ENCODE data around the gene CNST.
A peak's percentile ranks its signal among the peaks of the same experiment; 100 is the strongest.

The CNST gene

DNA sequence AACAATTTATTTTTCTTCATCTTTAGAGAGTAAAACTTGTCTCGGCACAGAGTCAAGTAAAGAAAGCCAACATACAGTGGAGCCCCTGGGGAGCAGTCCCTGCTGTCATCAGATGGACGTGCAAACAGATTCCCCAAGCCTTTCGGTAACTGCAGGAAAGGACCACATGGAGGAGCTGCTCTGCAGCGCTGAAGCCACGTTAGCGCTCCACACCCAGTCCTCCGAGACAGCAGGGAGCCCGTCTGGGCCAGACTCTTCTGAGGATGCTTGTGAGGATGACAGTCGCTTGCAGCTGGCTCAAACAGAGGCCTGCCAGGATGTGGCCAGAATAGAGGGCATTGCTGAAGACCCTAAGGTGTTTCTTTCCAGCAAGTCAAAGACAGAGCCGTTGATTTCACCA, 80.9 kb downstream of the CNST start:
- DNase-seq (ENCODE audit: low read depth), result no peak
- no peak overlapping the region for H3K4me3 ChIP-seq (ENCODE audit: low read depth, low read length)
- TF ChIP-seq, protein P1, sequence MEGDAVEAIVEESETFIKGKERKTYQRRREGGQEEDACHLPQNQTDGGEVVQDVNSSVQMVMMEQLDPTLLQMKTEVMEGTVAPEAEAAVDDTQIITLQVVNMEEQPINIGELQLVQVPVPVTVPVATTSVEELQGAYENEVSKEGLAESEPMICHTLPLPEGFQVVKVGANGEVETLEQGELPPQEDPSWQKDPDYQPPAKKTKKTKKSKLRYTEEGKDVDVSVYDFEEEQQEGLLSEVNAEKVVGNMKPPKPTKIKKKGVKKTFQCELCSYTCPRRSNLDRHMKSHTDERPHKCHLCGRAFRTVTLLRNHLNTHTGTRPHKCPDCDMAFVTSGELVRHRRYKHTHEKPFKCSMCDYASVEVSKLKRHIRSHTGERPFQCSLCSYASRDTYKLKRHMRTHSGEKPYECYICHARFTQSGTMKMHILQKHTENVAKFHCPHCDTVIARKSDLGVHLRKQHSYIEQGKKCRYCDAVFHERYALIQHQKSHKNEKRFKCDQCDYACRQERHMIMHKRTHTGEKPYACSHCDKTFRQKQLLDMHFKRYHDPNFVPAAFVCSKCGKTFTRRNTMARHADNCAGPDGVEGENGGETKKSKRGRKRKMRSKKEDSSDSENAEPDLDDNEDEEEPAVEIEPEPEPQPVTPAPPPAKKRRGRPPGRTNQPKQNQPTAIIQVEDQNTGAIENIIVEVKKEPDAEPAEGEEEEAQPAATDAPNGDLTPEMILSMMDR (IDR thresholded peaks at IDR 0.05; ENCODE audit: insufficient read depth, low read depth, low read length, missing control alignments), result no peak

- TF ChIP-seq, protein P1 (IDR thresholded peaks at IDR 0.05; ENCODE audit: insufficient read depth, low read depth, low read length, missing control alignments), result no peak
- no peak overlapping the region for H3K4me3 ChIP-seq (ENCODE audit: low read depth, low read length)
- no peak for DNase-seq (ENCODE audit: low read depth)
These were observed 81.3 kb downstream of the CNST start for GRCh38 chr1:246647513-246647912.

GRCh38 chr1:246651012-246651695, 84.9 kb downstream of the CNST start:
- H3K4me3 ChIP-seq (ENCODE audit: low read depth, low read length), result no peak overlapping the region
- TF ChIP-seq, protein P1 (IDR thresholded peaks at IDR 0.05; ENCODE audit: insufficient read depth, low read depth, low read length, missing control alignments), result no peak
- DNase-seq (ENCODE audit: low read depth), result no peak

DNA sequence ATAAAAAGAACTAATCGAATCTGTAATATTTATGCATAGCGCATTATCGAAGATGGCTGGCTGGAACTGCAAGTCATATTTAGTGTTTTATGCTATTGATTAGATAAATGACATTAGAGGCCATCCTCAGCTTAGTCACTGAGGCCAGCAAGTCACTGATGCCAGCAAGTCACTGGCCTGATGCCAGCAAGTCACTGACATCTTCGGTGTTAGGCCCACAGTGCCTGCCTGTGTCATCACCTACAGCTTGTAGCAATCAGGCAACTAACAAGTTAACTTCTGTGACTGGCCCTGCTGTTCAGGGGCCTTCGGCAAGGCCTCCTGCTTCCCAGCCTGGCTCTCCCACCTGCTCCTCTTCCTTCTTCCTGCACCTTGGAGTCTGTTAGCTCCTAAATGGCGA, 92.3 kb downstream of the CNST start:
- TF ChIP-seq, protein P1 (IDR thresholded peaks at IDR 0.05; ENCODE audit: insufficient read depth, low read depth, low read length, missing control alignments), result no peak
- DNase-seq (ENCODE audit: low read depth), result no peak
- H3K4me3 ChIP-seq (ENCODE audit: low read depth, low read length), result no peak overlapping the region

DNA sequence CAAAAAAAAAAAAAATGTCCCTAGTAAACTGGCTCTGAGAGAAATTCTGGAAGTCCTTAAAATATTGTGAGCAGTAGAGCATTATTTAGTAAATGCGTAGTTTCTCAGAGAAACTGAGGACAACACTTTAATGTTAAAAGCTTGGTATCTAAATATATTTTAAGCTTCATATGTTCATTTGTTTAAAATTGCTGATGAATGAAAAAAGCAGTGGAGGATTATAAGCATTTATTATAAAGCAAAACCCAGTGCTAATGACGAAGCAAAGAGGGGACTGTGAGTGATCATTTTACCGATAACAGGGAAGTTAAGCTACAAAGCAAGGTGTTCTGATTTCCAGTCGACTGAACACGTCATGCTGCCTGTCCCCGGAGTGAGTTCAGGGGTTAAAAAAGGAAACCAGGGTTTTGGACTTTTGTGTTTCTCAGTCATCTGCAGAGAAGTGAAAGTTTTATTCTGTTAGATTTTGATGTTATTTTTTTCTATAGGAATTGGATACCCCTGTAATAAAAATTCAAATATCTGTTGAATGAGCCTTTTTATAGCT, 93.4 kb downstream of the CNST start:
- DNase-seq (ENCODE audit: low read depth), result peak; percentile 22
- no peak overlapping the region for H3K4me3 ChIP-seq (ENCODE audit: low read depth, low read length)
- TF ChIP-seq, protein P1 (IDR thresholded peaks at IDR 0.05; ENCODE audit: insufficient read depth, low read depth, low read length, missing control alignments), result no peak

- TF ChIP-seq, protein P1 (IDR thresholded peaks at IDR 0.05; ENCODE audit: insufficient read depth, low read depth, low read length, missing control alignments), result no peak
- no peak for DNase-seq (ENCODE audit: low read depth)
These were observed 95.2 kb downstream of the CNST start for GRCh38 chr1:246661451-246661850.

DNA sequence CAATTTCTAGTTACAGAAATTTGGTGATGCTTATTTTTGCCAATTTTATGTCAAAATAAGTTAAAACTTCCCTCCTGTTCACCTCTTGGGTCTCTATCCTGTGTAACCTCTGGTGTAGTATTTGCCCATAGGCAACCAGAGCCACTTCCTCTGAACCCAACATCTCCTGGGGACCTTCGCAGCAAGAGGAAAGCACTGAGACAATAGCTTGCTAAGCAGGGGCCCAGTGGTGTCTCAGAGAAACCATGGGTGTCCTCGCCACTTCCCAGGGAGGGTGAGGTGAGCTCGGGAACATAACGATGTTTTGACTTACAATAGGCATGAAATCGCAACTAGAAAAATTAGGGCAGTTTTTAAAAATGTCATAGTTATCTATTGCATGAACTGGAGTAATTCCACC, 101.5 kb downstream of the CNST start:
- no peak for DNase-seq (ENCODE audit: low read depth)
- TF ChIP-seq, protein P1 (IDR thresholded peaks at IDR 0.05; ENCODE audit: insufficient read depth, low read depth, low read length, missing control alignments), result no peak
- H3K4me3 ChIP-seq (ENCODE audit: low read depth, low read length), result no peak overlapping the region

More at GRCh38 chr1:246661451-246661850, 95.2 kb downstream of the CNST start:
- H3K4me3 ChIP-seq (ENCODE audit: low read depth, low read length), result no peak overlapping the region
